Lung (tissue), 12 donors: Measurements from ENCODE around the gene IL16. TPM values are rescaled to one million over a fixed set of nuclear protein-coding genes. Genes with fewer than 3 reads are reported as not detected.

Experiments used
- ATAC-seq: fragments of 200-7000 bp; cut with Tn5 transposase; one replicate; pipeline ENCODE4 v1.9.1; 2020; ENCODE audit warnings: moderate number of reproducible peaks; ENCODE audit not compliant: insufficient read depth, low FRiP score
- DNase-seq, 3 donors: peaks; one replicate each; pipeline ENCODE4 v3.0.0-alpha.2; 2013 to 2017
- H3K27ac ChIP-seq, 2 donors: one replicate each; pipeline ENCODE4 v1.5.1; 2013; ENCODE audit warnings: mild to moderate bottlenecking in 2 of 2, moderate library complexity in 2 of 2, control low read depth in 1 of 2, inconsistent platforms in 1 of 2, low read depth in 1 of 2, low read length in 1 of 2
- H3K27me3 ChIP-seq, 3 donors: one replicate each; pipeline ENCODE4 v1.5.1; 2013; ENCODE audit warnings: low read length in 2 of 3; ENCODE audit not compliant: control insufficient read depth in 3 of 3, insufficient read depth in 3 of 3
- H3K36me3 ChIP-seq, 4 donors: one replicate each; pipeline ENCODE4 v1.5.1; 2013; ENCODE audit warnings: low read length in 4 of 4, mild to moderate bottlenecking in 1 of 4, moderate library complexity in 1 of 4; ENCODE audit not compliant: control insufficient read depth in 4 of 4, insufficient read depth in 4 of 4
- H3K4me1 ChIP-seq, 5 donors: one replicate each; pipeline ENCODE4 v1.5.1; 2013; ENCODE audit warnings: low read length in 5 of 5, mild to moderate bottlenecking in 2 of 5, moderate library complexity in 1 of 5; ENCODE audit not compliant: control insufficient read depth in 5 of 5, insufficient read depth in 5 of 5
- H3K4me3 ChIP-seq: one replicate; pipeline ENCODE4 v1.5.1; 2013; ENCODE audit warnings: mild to moderate bottlenecking, control low read depth, moderate library complexity
- H3K9ac ChIP-seq, 2 donors: one replicate each; pipeline ENCODE4 v1.5.1; 2013; ENCODE audit warnings: low read length in 2 of 2, control low read depth in 1 of 2; ENCODE audit not compliant: insufficient read depth in 1 of 2
- H3K9me3 ChIP-seq, 4 donors: one replicate each; pipeline ENCODE4 v1.5.1; 2013; ENCODE audit warnings: low read length in 3 of 4, mild to moderate bottlenecking in 1 of 4, moderate library complexity in 1 of 4; ENCODE audit not compliant: control insufficient read depth in 4 of 4, insufficient read depth in 3 of 4
- CTCF ChIP-seq: IDR thresholded peaks from 2 replicates; pipeline ENCODE4 v1.5.1; 2012; ENCODE audit warnings: mild to moderate bottlenecking; ENCODE audit errors: control extremely low read depth, extremely low read depth
- WGBS, 2 donors: extraction: QIAGEN DNeasy Blood & Tissue Kit; methylation state at CpG; one replicate each; pipeline ENCODE4 v1.1.7; 2013; 5-methylcytosine and 5-hydroxymethylcytosine counted together
- polyA plus RNA-seq, 2 donors: library from polyadenylated mRNA; stranded (reverse); fragments of 200-250 nt; gene quantifications; one replicate each; pipeline ENCODE4 v1.2.1, GENCODE V29; 2013
- total RNA-seq, 2 donors: library from RNA; depleted of rRNA in 1 of 2; stranded (reverse); fragments of >200 nt in 1 of 2; gene quantifications; one replicate each; pipeline ENCODE4 v1.2.1, GENCODE V29; 2014 to 2021
- donor health status: control.
- donor health status: control.
- donor health status: Bipolar disorder and iron deficiency.
- donor health status: healthy.
- donor health status: DM: yes; HTN: yes; CAD: no.

IL16 gene
- total and polyA plus RNA-seq, 4 donors, result 18.8 to 45.4 (median 24.4) TPM

- Histone ChIP-seq H3K4me1 (peaks cover 0 to 6% (median 0%) of the 10 kb centered on the region in 5 donors), H3K36me3 (no peaks in the 10 kb centered on the region), H3K27me3 (no peaks in the 10 kb centered on the region), H3K27ac (no peak overlapping the region), H3K4me3 (no peak overlapping the region), H3K9ac (no peak overlapping the region), H3K9me3 (no peaks in the 10 kb centered on the region)
- ATAC-seq (no peak), DNase-seq (no peak)
- WGBS, 2 donors, result 88 to 93% methylated on average over 4 of the region's 4 CpGs
- no peak for TF ChIP-seq CTCF
Measured at GRCh38 chr15:81152799-81153198, 43.9 kb upstream of the IL16 start.

- no peaks in the 10 kb centered on the region for H3K36me3 ChIP-seq
- no peaks in the 10 kb centered on the region for H3K9me3 ChIP-seq
- DNase-seq, result peak; percentile 52 to 84 (median 76)
- H3K27me3 ChIP-seq, result no peaks in the 10 kb centered on the region
- TF ChIP-seq CTCF, result peak; percentile 48
- WGBS, 2 donors, result 52 to 56% methylated on average over 10 of the region's 10 CpGs
- H3K4me1 ChIP-seq, result peaks cover 0 to 8% (median 4%) of the 10 kb centered on the region in 5 donors
- no peak for ATAC-seq
- no peak overlapping the region for H3K27ac ChIP-seq
- no peak overlapping the region for H3K9ac ChIP-seq
- no peak overlapping the region for H3K4me3 ChIP-seq
Measured at GRCh38 chr15:81155375-81156218, 41.1 kb upstream of the IL16 start.

- Histone ChIP-seq H3K36me3 (no peaks in the 10 kb centered on the region), H3K4me3 (no peak overlapping the region), H3K9ac (no peak overlapping the region), H3K27ac (no peak overlapping the region), H3K4me1 (peaks cover 0 to 8% (median 6%) of the 10 kb centered on the region in 5 donors), H3K27me3 (no peaks in the 10 kb centered on the region), H3K9me3 (no peaks in the 10 kb centered on the region)
- 90 to 92% methylated on average over 3 of the region's 3 CpGs for WGBS, 2 donors
- TF ChIP-seq CTCF, result no peak
- no peak for DNase-seq
- ATAC-seq, result no peak
Measured at GRCh38 chr15:81156324-81156723, 40.4 kb upstream of the IL16 start.
